Esophagus squamous epithelium (tissue), 4 donors: ENCODE measurements around the gene ROM1.
"Not testable (repeated sequence)": the region's sequence is repeated elsewhere in the genome, so short reads cannot be mapped to it uniquely, and the experiment has no call there.

Source experiments
- POLR2A ChIP-seq, 4 donors: fragments of 450-650 bp; IDR thresholded peaks; one replicate each; pipeline ENCODE4 v1.6.1; 2017; ENCODE audit warnings: antibody characterized with exemption in 4 of 4, mild to moderate bottlenecking in 4 of 4, moderate library complexity in 3 of 4
- TF ChIP-seq, protein P1 (sequence below), 6 experiments: fragments of 450-650 bp in 4 of 6; fragments of 200-600 bp in 2 of 6; sonication (generic) in 2 of 6; IDR thresholded peaks; one replicate each; pipeline ENCODE4 v1.5.1; 2016 to 2019; ENCODE audit warnings: antibody characterized with exemption in 6 of 6, mild to moderate bottlenecking in 4 of 6, moderate library complexity in 4 of 6

DNA sequence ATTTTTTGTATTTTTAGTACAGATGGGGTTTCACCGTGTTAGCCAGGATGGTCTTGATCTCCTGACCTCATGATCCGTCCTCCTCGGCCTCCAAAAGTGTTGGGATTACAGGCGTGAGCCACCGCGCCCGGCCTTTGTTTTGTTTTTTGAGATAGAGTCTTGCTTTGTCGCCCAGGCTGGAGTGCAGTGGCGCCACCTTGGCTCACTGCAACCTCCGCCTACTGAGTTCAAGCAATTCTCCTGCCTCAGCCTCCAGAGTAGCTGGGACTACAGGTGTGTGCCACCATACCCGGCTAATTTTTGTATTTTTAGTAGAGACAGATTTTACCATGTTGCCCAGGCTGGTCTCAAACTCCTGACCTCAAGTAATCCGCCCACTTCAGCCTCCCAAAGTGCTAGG, 37.2 kb downstream of the ROM1 start:
- TF ChIP-seq, protein P1, sequence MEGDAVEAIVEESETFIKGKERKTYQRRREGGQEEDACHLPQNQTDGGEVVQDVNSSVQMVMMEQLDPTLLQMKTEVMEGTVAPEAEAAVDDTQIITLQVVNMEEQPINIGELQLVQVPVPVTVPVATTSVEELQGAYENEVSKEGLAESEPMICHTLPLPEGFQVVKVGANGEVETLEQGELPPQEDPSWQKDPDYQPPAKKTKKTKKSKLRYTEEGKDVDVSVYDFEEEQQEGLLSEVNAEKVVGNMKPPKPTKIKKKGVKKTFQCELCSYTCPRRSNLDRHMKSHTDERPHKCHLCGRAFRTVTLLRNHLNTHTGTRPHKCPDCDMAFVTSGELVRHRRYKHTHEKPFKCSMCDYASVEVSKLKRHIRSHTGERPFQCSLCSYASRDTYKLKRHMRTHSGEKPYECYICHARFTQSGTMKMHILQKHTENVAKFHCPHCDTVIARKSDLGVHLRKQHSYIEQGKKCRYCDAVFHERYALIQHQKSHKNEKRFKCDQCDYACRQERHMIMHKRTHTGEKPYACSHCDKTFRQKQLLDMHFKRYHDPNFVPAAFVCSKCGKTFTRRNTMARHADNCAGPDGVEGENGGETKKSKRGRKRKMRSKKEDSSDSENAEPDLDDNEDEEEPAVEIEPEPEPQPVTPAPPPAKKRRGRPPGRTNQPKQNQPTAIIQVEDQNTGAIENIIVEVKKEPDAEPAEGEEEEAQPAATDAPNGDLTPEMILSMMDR (IDR thresholded peaks at IDR 0.05): not testable (repeated sequence)
- not testable (repeated sequence) for TF ChIP-seq POLR2A (IDR thresholded peaks at IDR 0.05)
